T-helper 1 cell treated with Interleukin-12 subunit alpha and Interleukin-12 subunit beta and Interleukin-4 antibody, amounts not matched to agents 30 ng/mL and 1 ng/mL, for 36 hours (primary cell): ENCODE results near the gene MORC2. TPM values are rescaled to one million over a fixed set of nuclear protein-coding genes. Genes with fewer than 3 reads are reported as not detected.

Source experiments
- intact Hi-C: fragments of 100-400 bp; cut with micrococcal nuclease; formaldehyde crosslinking; loops from one replicate; pipeline ENCODE4 v1.15.1; 2024
- total RNA-seq: library from RNA; stranded (reverse); gene quantifications from 2 replicates; pipeline ENCODE4 v1.2.3, GENCODE V29; 2022

Gene MORC2
- total RNA-seq, 1 donor from 2014 or later: 38.7 TPM

- intact Hi-C loops: loop anchor here (1.0 kb wide), 2 partner anchors 128 to 257 kb away; no protein-coding TSS in a partner anchor
Measured at GRCh38 chr22:30890686-30891442, 77.7 kb downstream of the MORC2 start.

GRCh38 chr22:30889996-30890480 lies 78.5 kb downstream of the MORC2 start:
- intact Hi-C loops: loop anchor here (1.0 kb wide), 2 partner anchors 127 to 256 kb away; no protein-coding TSS in a partner anchor

- intact Hi-C loops: no loop called here
Measured at GRCh38 chr22:30889268-30889995, 79.1 kb downstream of the MORC2 start.

GRCh38 chr22:30887861-30888260 lies 80.7 kb downstream of the MORC2 start:
- intact Hi-C loops: no loop called here

- intact Hi-C loops: no loop called here
Measured at GRCh38 chr22:30887453-30887852, 81.1 kb downstream of the MORC2 start.

- intact Hi-C loops: no loop called here
Measured at GRCh38 chr22:30885591-30885990, 83.0 kb downstream of the MORC2 start.

GRCh38 chr22:30885001-30885366 lies 83.6 kb downstream of the MORC2 start:
- intact Hi-C loops: no loop called here

- intact Hi-C loops: no loop called here
Measured at GRCh38 chr22:30884211-30885000, 84.2 kb downstream of the MORC2 start.

- intact Hi-C loops: no loop called here
Measured at GRCh38 chr22:30883586-30884145, 84.9 kb downstream of the MORC2 start.

GRCh38 chr22:30882974-30883533 lies 85.5 kb downstream of the MORC2 start:
- intact Hi-C loops: no loop called here

GRCh38 chr22:30882184-30882717 lies 86.3 kb downstream of the MORC2 start:
- intact Hi-C loops: no loop called here

- intact Hi-C loops: no loop called here
Measured at GRCh38 chr22:30881361-30882183, 87.0 kb downstream of the MORC2 start.

GRCh38 chr22:30880847-30881246 lies 87.7 kb downstream of the MORC2 start:
- intact Hi-C loops: no loop called here

GRCh38 chr22:30880181-30880601 lies 88.4 kb downstream of the MORC2 start:
- intact Hi-C loops: no loop called here

- intact Hi-C loops: no loop called here
Measured at GRCh38 chr22:30879415-30879797, 89.2 kb downstream of the MORC2 start.

GRCh38 chr22:30878516-30879414 lies 89.8 kb downstream of the MORC2 start:
- intact Hi-C loops: no loop called here

- intact Hi-C loops: no loop called here
Measured at GRCh38 chr22:30877662-30878515, 90.7 kb downstream of the MORC2 start.
